Endothelial cell of umbilical vein (primary cell): ENCODE data around the gene DIAPH2. TPM values are rescaled to one million over a fixed set of nuclear protein-coding genes. Genes with fewer than 3 reads are reported as not detected.

Experiments
- BruUV-seq: library from RNA; stranded (reverse); fragments of 400-500 nt; replicated peaks from 2 replicates; lab custom pipeline; 2021; lab: Mats Ljungman, UMichigan
- CTCF ChIA-PET: fragments of 300-600, 350-600 bp; sonication (Branson Sonifier 250); formaldehyde crosslinking; loops from one replicate; lab custom pipeline; 2021; ENCODE audit warnings: antibody characterized with exemption, inconsistent platforms; lab: Charles Lee
- POLR2A ChIA-PET: fragments of 300-600, 350-600 bp; sonication (Branson Sonifier 250); formaldehyde crosslinking; loops from one replicate; lab custom pipeline; 2021; ENCODE audit warnings: antibody characterized with exemption, inconsistent platforms; lab: Charles Lee
- DNase-seq: peaks from one replicate; pipeline ENCODE4 v3.0.0-alpha.2; 2011; ENCODE audit warnings: low read depth, low spot score
- FAIRE-seq: peaks from 2 replicates; lab custom pipeline; 2011; peaks lifted over from hg19 to GRCh38; lab: Jason Lieb, UNC
- H2AFZ ChIP-seq: 2 replicates; pipeline ENCODE4 v1.6.0; 2012; ENCODE audit warnings: low read depth, low read length, control low read depth, inconsistent platforms
- H3K27ac ChIP-seq: 2 replicates; pipeline ENCODE4 v1.5.1; 2011; ENCODE audit warnings: low read depth, mild to moderate bottlenecking, control low read depth, low read length, moderate library complexity; ENCODE audit not compliant: insufficient read depth
- H3K27me3 ChIP-seq, 2 experiments: 2 replicates each; pipeline versions ENCODE4 v1.6.0 to v1.6.1; 2011; ENCODE audit warnings: low read length in 2 of 2, mixed read lengths in 1 of 2; ENCODE audit not compliant: control insufficient read depth in 2 of 2, insufficient read depth in 2 of 2
- H3K36me3 ChIP-seq, 2 experiments: 2 replicates in 1 of 2; 3 replicates in 1 of 2; pipeline ENCODE4 v1.5.1; 2011; ENCODE audit warnings: low read length in 2 of 2, mild to moderate bottlenecking in 1 of 2, moderate library complexity in 1 of 2; ENCODE audit not compliant: control insufficient read depth in 2 of 2, insufficient read depth in 2 of 2; ENCODE audit errors: extremely low read depth in 1 of 2
- H3K4me1 ChIP-seq: 3 replicates; pipeline ENCODE4 v1.5.1; 2011; ENCODE audit warnings: mild to moderate bottlenecking, low read length; ENCODE audit not compliant: control insufficient read depth, insufficient read depth; ENCODE audit errors: extremely low read depth
- H3K4me2 ChIP-seq: 2 replicates; pipeline ENCODE4 v1.6.1; 2011; ENCODE audit warnings: low read length, control low read depth, mixed read lengths; ENCODE audit not compliant: insufficient read depth
- H3K4me3 ChIP-seq, 3 experiments: fragments of 200-600 bp in 1 of 3; sonication (generic), shearing (Covaris generic) in 1 of 3; replicated peaks in 1 of 3; 2 replicates each; pipeline ENCODE4 v1.5.1; 2011 to 2016; ENCODE audit warnings: control low read depth in 3 of 3, low read length in 3 of 3, mild to moderate bottlenecking in 2 of 3, inconsistent platforms in 1 of 3, low read depth in 1 of 3, moderate library complexity in 1 of 3; ENCODE audit not compliant: insufficient read depth in 1 of 3
- H3K79me2 ChIP-seq: 2 replicates; pipeline ENCODE4 v1.6.0; 2012; ENCODE audit warnings: low read length, inconsistent platforms; ENCODE audit not compliant: control insufficient read depth, insufficient read depth
- H3K9ac ChIP-seq: replicated peaks from 2 replicates; pipeline ENCODE3; 2011; ENCODE audit warnings: low read length, control low read depth; ENCODE audit not compliant: insufficient read depth; ENCODE audit errors: extremely low read depth
- H3K9me1 ChIP-seq: replicated peaks from 3 replicates; pipeline ENCODE4 v1.6.0; 2011; ENCODE audit warnings: mild to moderate bottlenecking, low read length; ENCODE audit not compliant: control insufficient read depth, insufficient read depth; ENCODE audit errors: extremely low read depth
- H3K9me3 ChIP-seq: replicated peaks from 2 replicates; pipeline ENCODE4 v1.5.1; 2012; ENCODE audit warnings: low read length, inconsistent platforms; ENCODE audit not compliant: control insufficient read depth, insufficient read depth
- H4K20me1 ChIP-seq: replicated peaks from 2 replicates; pipeline ENCODE3; 2011; ENCODE audit warnings: mild to moderate bottlenecking, low read length; ENCODE audit not compliant: control insufficient read depth, insufficient read depth; ENCODE audit errors: extremely low read depth
- EZH2 ChIP-seq: IDR thresholded peaks from 2 replicates; pipeline ENCODE4 v1.6.1; 2012; ENCODE audit warnings: borderline replicate concordance, low read depth, mild to moderate bottlenecking, moderate library complexity, low read length, inconsistent platforms; ENCODE audit not compliant: severe bottlenecking
- FOS ChIP-seq: IDR thresholded peaks from 2 replicates; pipeline ENCODE4 v1.6.1; 2011; ENCODE audit warnings: mild to moderate bottlenecking, low read length, moderate library complexity, borderline replicate concordance; ENCODE audit not compliant: insufficient read depth
- GATA2 ChIP-seq: IDR thresholded peaks from 2 replicates; pipeline ENCODE4 v1.7.0; 2011; ENCODE audit warnings: low read depth, mild to moderate bottlenecking, moderate library complexity, mixed read lengths, low read length; ENCODE audit not compliant: insufficient read length, insufficient read depth
- JUN ChIP-seq: IDR thresholded peaks from 2 replicates; pipeline ENCODE4 v1.6.1; 2011; ENCODE audit warnings: borderline replicate concordance, low read depth; ENCODE audit not compliant: insufficient read length, insufficient read depth
- MAX ChIP-seq: IDR thresholded peaks from 2 replicates; pipeline ENCODE4 v1.6.1; 2011; ENCODE audit not compliant: insufficient read depth, insufficient read length
- MYC ChIP-seq: IDR thresholded peaks from one replicate; pipeline ENCODE4 v1.6.1; 2011; ENCODE audit warnings: mild to moderate bottlenecking, low read depth, low read length
- POLR2A ChIP-seq: IDR thresholded peaks from 2 replicates; pipeline ENCODE4 v1.6.1; 2012; ENCODE audit warnings: low read depth, mild to moderate bottlenecking, control low read depth, low read length
- POLR2AphosphoS5 ChIP-seq: IDR thresholded peaks from 2 replicates; pipeline ENCODE4 v1.6.1; 2012; ENCODE audit warnings: low read depth, mild to moderate bottlenecking, control low read depth, low read length, moderate library complexity; ENCODE audit not compliant: insufficient read depth
- dilution Hi-C: fragments of 300-500 bp; cut with MboI; formaldehyde crosslinking; loops from one replicate; pipeline ENCODE4 v1.15.0; 2019; ENCODE audit warnings: low sequenced_read_pairs; ENCODE audit not compliant: extremely low pct_ligation_motif_present
- intact Hi-C: fragments of 100-400 bp; cut with micrococcal nuclease; formaldehyde crosslinking; loops from one replicate; pipeline ENCODE4 v1.10.0; 2022
- polyA plus RNA-seq, 4 experiments: library from polyadenylated mRNA; depleted of rRNA in 3 of 4; stranded (reverse) in 3 of 4; unstranded in 1 of 4; fragments of >200 nt; gene quantifications; 2 replicates each; pipeline versions ENCODE4 v1.2.1 to v1.2.3, GENCODE V29; 2011 to 2012; ENCODE audit warnings: missing spikeins in 1 of 4
- total RNA-seq: library from RNA; stranded (reverse); gene quantifications from 2 replicates; pipeline ENCODE4 v1.2.3, GENCODE V29; 2021
- TF ChIP-seq, protein P1 (sequence below), 2 donors: IDR thresholded peaks; 1 replicate in 1 of 2; 2 replicates in 1 of 2; pipeline ENCODE4 v1.5.1; 2011; ENCODE audit warnings: low read length in 2 of 2, mild to moderate bottlenecking in 2 of 2, moderate library complexity in 2 of 2, control low read depth in 1 of 2, inconsistent platforms in 1 of 2, low read depth in 1 of 2; ENCODE audit not compliant: insufficient read depth in 1 of 2; ENCODE audit errors: extremely low read depth in 1 of 2

Gene DIAPH2
- total and polyA plus RNA-seq, 2 donors (not counting 3 experiments of a cell fraction or from before 2014, with no cell fraction given), result 3.0 to 30.0 TPM

DNA sequence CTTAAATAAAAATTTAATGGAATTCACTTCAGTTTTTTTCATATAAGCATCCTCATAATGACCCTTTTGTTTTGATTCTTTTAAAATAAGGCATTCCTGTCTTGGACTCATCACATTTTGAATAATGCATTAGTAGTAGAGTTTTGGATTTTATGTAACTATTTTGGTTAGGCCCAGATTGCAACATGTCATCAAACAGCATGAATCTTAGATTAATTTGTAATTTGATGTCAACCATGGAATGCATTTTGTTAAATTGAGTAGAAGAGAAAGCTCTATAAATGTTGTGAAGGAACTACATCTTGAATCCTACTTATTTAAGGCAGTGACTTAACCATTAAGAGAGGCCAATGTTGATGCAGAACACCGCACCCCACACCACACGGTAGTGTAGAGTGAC lies 3.1 kb downstream of the DIAPH2 start:
- Histone ChIP-seq H3K9me3 (no peaks in the 10 kb centered on the region), H3K4me1 (peaks cover 11% of the 10 kb centered on the region), H3K36me3 (no peaks in the 10 kb centered on the region), H3K79me2 (peaks cover 61% of the 10 kb centered on the region), H4K20me1 (no peaks in the 10 kb centered on the region), H3K9me1 (no peaks in the 10 kb centered on the region), H3K4me2 (no peak overlapping the region), H2AFZ (no peak overlapping the region), H3K27ac (no peak overlapping the region), H3K9ac (no peak overlapping the region), H3K4me3 (no peak overlapping the region), H3K27me3 (no peaks in the 10 kb centered on the region)
- CTCF ChIA-PET, result no interaction called here
- BruUV-seq, result no TSS peak
- intact Hi-C loops, result no loop called here
- FAIRE-seq, result no peak
- dilution Hi-C loops, result no loop called here
- POLR2A ChIA-PET, result no interaction called here
- DNase-seq, result no peak
- TF ChIP-seq EZH2 (no peak), FOS (no peak), POLR2AphosphoS5 (no peak), GATA2 (no peak), MYC (no peak), POLR2A (no peak), MAX (no peak), JUN (no peak)
- TF ChIP-seq, protein P1, sequence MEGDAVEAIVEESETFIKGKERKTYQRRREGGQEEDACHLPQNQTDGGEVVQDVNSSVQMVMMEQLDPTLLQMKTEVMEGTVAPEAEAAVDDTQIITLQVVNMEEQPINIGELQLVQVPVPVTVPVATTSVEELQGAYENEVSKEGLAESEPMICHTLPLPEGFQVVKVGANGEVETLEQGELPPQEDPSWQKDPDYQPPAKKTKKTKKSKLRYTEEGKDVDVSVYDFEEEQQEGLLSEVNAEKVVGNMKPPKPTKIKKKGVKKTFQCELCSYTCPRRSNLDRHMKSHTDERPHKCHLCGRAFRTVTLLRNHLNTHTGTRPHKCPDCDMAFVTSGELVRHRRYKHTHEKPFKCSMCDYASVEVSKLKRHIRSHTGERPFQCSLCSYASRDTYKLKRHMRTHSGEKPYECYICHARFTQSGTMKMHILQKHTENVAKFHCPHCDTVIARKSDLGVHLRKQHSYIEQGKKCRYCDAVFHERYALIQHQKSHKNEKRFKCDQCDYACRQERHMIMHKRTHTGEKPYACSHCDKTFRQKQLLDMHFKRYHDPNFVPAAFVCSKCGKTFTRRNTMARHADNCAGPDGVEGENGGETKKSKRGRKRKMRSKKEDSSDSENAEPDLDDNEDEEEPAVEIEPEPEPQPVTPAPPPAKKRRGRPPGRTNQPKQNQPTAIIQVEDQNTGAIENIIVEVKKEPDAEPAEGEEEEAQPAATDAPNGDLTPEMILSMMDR (IDR thresholded peaks at IDR 0.05; ENCODE audit: extremely low read depth in 1 of 2, insufficient read depth in 1 of 2, low read depth in 1 of 2, low read length in 2 of 2), result no peak
